NCI-H146 treated with DMSO at 0.1 percent for 48 hours (cell line): ENCODE results near the gene CFAP61.

Experiments used
- DNase-seq: peaks from one replicate; lab custom pipeline; 2025; ENCODE audit not compliant: unreplicated experiment; lab: John Stamatoyannopoulos, UW

The CFAP61 gene

GRCh38 chr20:20386192-20386591 is 333.9 kb downstream of the CFAP61 start:
- no peak for DNase-seq

DNA sequence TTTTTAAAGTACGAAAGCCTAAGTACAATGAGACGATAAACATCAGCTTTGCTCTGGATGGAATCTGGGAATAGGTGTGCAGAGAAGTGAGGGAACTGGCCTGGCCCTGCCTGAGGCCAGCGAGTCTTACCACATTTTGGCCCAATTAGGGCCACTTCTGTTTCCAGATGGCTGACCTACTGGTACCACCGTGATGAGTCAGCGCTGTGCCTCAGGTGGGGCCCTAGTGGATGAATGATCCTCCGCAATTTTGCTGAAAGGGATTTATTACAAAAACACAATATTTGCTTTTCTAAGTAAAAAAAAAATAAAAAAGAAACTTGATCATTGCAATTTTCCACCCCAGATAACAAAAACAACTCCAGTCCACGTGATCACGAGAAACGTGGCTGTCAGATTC is 338.1 kb downstream of the CFAP61 start:
- no peak for DNase-seq

GRCh38 chr20:20391115-20391514 is 338.8 kb downstream of the CFAP61 start:
- no peak for DNase-seq

DNA sequence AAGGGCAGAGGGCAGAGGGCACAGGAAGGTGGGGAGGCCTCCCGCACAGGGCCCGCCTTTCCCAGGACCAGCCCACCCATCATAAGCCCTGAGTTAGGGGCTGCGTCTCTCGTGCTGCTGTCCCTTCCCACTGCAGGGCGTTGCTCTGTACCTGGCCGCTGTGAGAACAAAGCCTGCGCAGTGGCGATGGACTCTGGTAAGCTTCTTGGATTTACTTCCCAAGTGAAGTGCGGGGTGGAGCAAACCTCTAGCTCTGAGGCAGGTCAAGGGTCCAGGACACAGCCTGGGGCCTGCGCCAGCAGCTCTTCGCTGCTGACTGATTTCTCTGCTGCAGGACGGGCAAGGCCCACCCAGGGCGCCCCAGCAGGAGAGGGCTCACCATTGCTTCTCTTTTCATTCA is 339.4 kb downstream of the CFAP61 start:
- DNase-seq: no peak

DNA sequence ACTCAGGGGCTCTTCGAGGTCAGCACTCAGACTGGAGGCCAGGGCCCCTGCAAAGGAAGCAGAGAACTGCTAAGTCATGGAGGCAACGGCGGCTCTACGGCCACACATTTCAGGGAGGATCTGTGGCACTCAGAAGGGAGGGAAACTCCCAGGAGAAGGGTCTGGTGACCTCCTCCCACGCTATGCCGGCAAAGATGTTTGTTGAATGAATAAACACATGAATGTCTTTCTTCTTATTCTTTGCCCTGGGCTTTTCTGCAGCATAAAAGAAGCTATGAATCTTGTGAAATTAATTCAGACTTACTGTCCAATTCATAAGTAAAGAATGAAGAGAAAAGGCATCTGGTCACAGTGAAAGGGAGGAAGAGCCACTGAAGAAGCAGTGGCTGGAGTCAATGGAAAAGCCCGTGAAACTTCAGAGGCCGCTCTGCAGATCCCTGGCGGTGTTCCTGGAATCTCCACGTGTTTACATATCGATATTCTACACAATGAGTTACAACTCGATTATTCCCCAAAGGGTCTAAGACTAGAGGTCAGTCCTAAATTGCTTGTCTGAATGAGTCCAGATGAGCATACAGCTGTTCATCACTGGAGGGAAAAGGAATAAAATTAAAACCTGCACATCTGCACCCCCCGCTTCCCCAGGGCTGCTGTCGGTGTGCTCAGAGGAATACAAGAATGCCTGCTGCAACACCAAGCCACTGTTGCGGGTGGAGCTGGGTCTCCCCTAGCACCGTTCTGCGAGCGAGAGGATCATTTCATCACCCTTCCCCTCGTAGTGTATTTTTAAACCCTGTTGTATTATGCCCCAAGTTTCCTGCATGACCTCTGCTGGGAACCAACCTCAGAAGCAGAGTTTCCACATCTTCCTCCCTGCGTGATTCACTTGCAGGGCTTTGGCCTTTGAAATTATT is 341.1 kb downstream of the CFAP61 start:
- DNase-seq: no peak

GRCh38 chr20:20395087-20395486 is 342.8 kb downstream of the CFAP61 start:
- DNase-seq: no peak

DNA sequence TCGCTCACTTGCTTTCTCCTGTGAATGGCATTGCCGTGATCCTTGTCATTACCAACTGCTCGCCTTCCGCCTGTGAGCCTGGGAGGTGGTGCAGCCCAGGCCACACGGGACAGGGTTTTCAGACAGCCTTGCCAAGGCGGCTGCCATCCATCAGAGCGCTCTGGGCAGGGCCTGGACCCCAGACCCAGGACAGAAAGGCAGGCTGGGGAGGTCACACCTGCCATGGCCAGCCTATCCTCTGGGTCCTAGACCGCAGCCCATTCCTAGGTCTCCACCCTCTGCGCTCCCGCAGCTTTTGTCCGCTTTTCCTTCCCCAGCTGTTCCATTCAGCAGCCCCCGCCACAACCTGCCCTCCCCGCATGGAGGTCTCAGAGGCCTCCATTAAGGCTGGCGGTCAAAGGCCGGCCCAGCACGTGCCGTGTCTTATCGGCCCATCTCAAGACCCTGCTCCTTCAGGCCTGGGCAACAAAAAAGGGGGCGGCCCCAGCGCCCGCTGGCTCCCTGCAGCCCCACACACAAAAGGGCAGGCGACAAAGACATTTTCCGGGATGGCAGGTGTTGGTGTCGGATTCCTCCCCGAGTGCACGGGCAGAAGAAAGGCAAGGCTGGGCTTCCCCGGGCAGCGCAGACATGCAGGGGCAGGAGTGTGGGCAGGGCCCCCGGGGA is 343.7 kb downstream of the CFAP61 start:
- peak; percentile 94 for DNase-seq

DNA sequence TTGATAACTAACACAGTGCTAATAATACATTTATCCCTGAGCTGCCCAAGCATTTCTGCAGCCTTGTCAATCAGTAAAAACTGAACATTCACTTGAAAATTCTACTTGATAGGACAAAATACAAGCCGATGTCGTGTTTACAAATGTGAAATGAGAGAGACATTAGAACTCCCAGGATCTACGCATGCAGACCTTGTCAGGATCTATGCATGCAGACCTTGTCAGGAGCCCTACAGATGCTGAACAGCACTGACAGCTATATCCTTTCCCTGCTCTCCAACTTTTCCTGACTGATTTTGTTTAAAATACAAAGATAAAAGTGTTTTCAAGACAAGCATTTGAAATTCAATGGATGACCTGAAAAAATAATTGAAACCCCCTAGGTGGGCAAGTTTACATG is 344.5 kb downstream of the CFAP61 start:
- DNase-seq: no peak

- DNase-seq: no peak
Measured at GRCh38 chr20:20398123-20398522, 345.8 kb downstream of the CFAP61 start.

GRCh38 chr20:20399531-20400500 is 347.5 kb downstream of the CFAP61 start:
- DNase-seq: no peak

GRCh38 chr20:20401991-20402390 is 349.7 kb downstream of the CFAP61 start:
- DNase-seq: no peak

- DNase-seq: no peak
Measured at GRCh38 chr20:20404633-20405032, 352.3 kb downstream of the CFAP61 start.

DNA sequence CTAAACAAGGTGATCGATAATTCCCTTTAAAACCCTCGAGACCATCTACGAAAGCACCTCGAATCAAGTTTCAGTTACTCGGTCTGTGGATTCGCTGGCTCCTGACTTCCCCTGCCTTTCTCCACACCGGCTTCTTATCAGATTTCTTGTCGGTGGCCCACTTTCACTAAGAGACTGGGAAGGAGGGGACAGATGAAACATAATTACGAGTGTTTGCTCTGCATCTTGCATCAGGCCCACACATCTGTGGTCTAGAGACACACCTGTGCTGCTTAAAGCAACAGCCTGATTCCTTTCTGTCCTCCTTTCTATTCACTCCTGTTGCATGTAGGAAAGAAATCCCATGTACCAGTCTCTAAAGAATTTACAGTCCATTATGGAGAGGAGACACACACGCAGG is 353.3 kb downstream of the CFAP61 start:
- DNase-seq: no peak

GRCh38 chr20:20406306-20406705 is 354.0 kb downstream of the CFAP61 start:
- DNase-seq: no peak

GRCh38 chr20:20407891-20408805 is 355.8 kb downstream of the CFAP61 start:
- peak; percentile 33 for DNase-seq

- DNase-seq: no peak
Measured at GRCh38 chr20:20409331-20409730, 357.0 kb downstream of the CFAP61 start.
